Measurements from ENCODE around the gene IQCH.
"Not testable (repeated sequence)": the region's sequence is repeated elsewhere in the genome, so short reads cannot be mapped to it uniquely, and the experiment has no call there.

Gene IQCH

GRCh38 chr15:67400890-67401289 lies 146.3 kb downstream of the IQCH start:
- no peak for DNase-seq

- no peak for DNase-seq
Observed at GRCh38 chr15:67401336-67401735, 146.8 kb downstream of the IQCH start.

- DNase-seq: no peak
Observed at GRCh38 chr15:67403428-67404154, 149.0 kb downstream of the IQCH start.

GRCh38 chr15:67405208-67406191 lies 150.9 kb downstream of the IQCH start:
- DNase-seq: peak; percentile 32

GRCh38 chr15:67406257-67406861 lies 151.8 kb downstream of the IQCH start:
- DNase-seq: peak; percentile 72

- DNase-seq: peak; percentile 96
Observed at GRCh38 chr15:67407786-67408185, 153.2 kb downstream of the IQCH start.

GRCh38 chr15:67409175-67409574 lies 154.6 kb downstream of the IQCH start:
- peak; percentile 83 for DNase-seq

GRCh38 chr15:67411486-67411885 lies 156.9 kb downstream of the IQCH start:
- DNase-seq: no peak

GRCh38 chr15:67413770-67414390 lies 159.3 kb downstream of the IQCH start:
- DNase-seq: no peak

GRCh38 chr15:67415181-67415580 lies 160.6 kb downstream of the IQCH start:
- no peak for DNase-seq

- DNase-seq: no peak
Observed at GRCh38 chr15:67416891-67417290, 162.3 kb downstream of the IQCH start.

GRCh38 chr15:67419705-67420104 lies 165.1 kb downstream of the IQCH start:
- no peak for DNase-seq

GRCh38 chr15:67420137-67420536 lies 165.6 kb downstream of the IQCH start:
- DNase-seq: no peak

GRCh38 chr15:67421105-67421504 lies 166.5 kb downstream of the IQCH start:
- DNase-seq: no peak

- DNase-seq: peak; percentile 43
Observed at GRCh38 chr15:67422296-67422695, 167.7 kb downstream of the IQCH start.

GRCh38 chr15:67433495-67434099 lies 179.0 kb downstream of the IQCH start:
- peak; percentile 67 for DNase-seq

- DNase-seq: peak; percentile 55
Observed at GRCh38 chr15:67436351-67437250, 182.0 kb downstream of the IQCH start.

GRCh38 chr15:67444100-67444499 lies 189.5 kb downstream of the IQCH start:
- DNase-seq: no peak

GRCh38 chr15:67446449-67446848 lies 191.9 kb downstream of the IQCH start:
- no peak for DNase-seq

- DNase-seq: not testable (repeated sequence)
Observed at GRCh38 chr15:67448372-67448771, 193.8 kb downstream of the IQCH start.

GRCh38 chr15:67453703-67454102 lies 199.1 kb downstream of the IQCH start:
- DNase-seq: not testable (repeated sequence)
